HL-60 (cell line): ENCODE data around the gene PCDHGB6.

Experiments
- DNase-seq, 2 experiments: peaks; one replicate each; pipeline ENCODE4 v3.0.0-alpha.2; 2010 to 2020; ENCODE audit warnings: low read depth in 1 of 2, low spot score in 1 of 2
- H3K27ac ChIP-seq: fragments of 250-450 bp; sonication (Bioruptor Pico); replicated peaks from 2 replicates; pipeline ENCODE4 v1.5.1; 2020; ENCODE audit warnings: mild to moderate bottlenecking, moderate library complexity
- H3K27me3 ChIP-seq: fragments of 250-450 bp; sonication (Bioruptor Pico); 2 replicates; pipeline ENCODE4 v1.5.1; 2021; ENCODE audit warnings: mild to moderate bottlenecking, moderate library complexity; ENCODE audit not compliant: insufficient read depth, poor library complexity, severe bottlenecking
- H3K4me3 ChIP-seq: replicated peaks from 2 replicates; pipeline ENCODE4 v1.5.1; 2011; ENCODE audit warnings: mild to moderate bottlenecking, control low read depth, low read length; ENCODE audit not compliant: insufficient read depth
- GABPA ChIP-seq: IDR thresholded peaks from 2 replicates; pipeline ENCODE4 v1.6.1; 2012; ENCODE audit warnings: low read depth
- POLR2AphosphoS5 ChIP-seq: IDR thresholded peaks from 2 replicates; pipeline ENCODE4 v1.6.1; 2012; ENCODE audit warnings: low read depth
- SPI1 ChIP-seq: IDR thresholded peaks from 2 replicates; pipeline ENCODE4 v1.6.1; 2012; ENCODE audit warnings: low read depth, mild to moderate bottlenecking, borderline replicate concordance
- TF ChIP-seq, protein P1 (sequence below): IDR thresholded peaks from 2 replicates; pipeline ENCODE4 v1.6.1; 2012; ENCODE audit warnings: low read depth; ENCODE audit not compliant: insufficient replicate concordance
- TF ChIP-seq, protein P2 (sequence below): IDR thresholded peaks from one replicate; pipeline ENCODE4 v1.5.1; 2011; ENCODE audit warnings: low read length, control low read depth, inconsistent platforms; ENCODE audit not compliant: insufficient read depth

Gene PCDHGB6

GRCh38 chr5:141440341-141440740 lies 32.5 kb downstream of the PCDHGB6 start:
- no peak for TF ChIP-seq GABPA
- no peak for TF ChIP-seq SPI1
- TF ChIP-seq POLR2AphosphoS5 = no peak
- TF ChIP-seq, protein P1, sequence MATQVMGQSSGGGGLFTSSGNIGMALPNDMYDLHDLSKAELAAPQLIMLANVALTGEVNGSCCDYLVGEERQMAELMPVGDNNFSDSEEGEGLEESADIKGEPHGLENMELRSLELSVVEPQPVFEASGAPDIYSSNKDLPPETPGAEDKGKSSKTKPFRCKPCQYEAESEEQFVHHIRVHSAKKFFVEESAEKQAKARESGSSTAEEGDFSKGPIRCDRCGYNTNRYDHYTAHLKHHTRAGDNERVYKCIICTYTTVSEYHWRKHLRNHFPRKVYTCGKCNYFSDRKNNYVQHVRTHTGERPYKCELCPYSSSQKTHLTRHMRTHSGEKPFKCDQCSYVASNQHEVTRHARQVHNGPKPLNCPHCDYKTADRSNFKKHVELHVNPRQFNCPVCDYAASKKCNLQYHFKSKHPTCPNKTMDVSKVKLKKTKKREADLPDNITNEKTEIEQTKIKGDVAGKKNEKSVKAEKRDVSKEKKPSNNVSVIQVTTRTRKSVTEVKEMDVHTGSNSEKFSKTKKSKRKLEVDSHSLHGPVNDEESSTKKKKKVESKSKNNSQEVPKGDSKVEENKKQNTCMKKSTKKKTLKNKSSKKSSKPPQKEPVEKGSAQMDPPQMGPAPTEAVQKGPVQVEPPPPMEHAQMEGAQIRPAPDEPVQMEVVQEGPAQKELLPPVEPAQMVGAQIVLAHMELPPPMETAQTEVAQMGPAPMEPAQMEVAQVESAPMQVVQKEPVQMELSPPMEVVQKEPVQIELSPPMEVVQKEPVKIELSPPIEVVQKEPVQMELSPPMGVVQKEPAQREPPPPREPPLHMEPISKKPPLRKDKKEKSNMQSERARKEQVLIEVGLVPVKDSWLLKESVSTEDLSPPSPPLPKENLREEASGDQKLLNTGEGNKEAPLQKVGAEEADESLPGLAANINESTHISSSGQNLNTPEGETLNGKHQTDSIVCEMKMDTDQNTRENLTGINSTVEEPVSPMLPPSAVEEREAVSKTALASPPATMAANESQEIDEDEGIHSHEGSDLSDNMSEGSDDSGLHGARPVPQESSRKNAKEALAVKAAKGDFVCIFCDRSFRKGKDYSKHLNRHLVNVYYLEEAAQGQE = no peak
- TF ChIP-seq, protein P2, sequence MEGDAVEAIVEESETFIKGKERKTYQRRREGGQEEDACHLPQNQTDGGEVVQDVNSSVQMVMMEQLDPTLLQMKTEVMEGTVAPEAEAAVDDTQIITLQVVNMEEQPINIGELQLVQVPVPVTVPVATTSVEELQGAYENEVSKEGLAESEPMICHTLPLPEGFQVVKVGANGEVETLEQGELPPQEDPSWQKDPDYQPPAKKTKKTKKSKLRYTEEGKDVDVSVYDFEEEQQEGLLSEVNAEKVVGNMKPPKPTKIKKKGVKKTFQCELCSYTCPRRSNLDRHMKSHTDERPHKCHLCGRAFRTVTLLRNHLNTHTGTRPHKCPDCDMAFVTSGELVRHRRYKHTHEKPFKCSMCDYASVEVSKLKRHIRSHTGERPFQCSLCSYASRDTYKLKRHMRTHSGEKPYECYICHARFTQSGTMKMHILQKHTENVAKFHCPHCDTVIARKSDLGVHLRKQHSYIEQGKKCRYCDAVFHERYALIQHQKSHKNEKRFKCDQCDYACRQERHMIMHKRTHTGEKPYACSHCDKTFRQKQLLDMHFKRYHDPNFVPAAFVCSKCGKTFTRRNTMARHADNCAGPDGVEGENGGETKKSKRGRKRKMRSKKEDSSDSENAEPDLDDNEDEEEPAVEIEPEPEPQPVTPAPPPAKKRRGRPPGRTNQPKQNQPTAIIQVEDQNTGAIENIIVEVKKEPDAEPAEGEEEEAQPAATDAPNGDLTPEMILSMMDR = no peak
- H3K27ac ChIP-seq = no peak overlapping the region
- H3K4me3 ChIP-seq = no peak overlapping the region
- DNase-seq = no peak
- H3K27me3 ChIP-seq = no peaks in the 10 kb centered on the region

GRCh38 chr5:141441571-141442170 lies 33.9 kb downstream of the PCDHGB6 start:
- Histone ChIP-seq H3K27me3 (no peaks in the 10 kb centered on the region), H3K4me3 (no peak overlapping the region), H3K27ac (no peak overlapping the region)
- DNase-seq = no peak
- TF ChIP-seq, protein P2 = no peak
- TF ChIP-seq POLR2AphosphoS5 (no peak), GABPA (no peak), SPI1 (no peak)
- TF ChIP-seq, protein P1 = no peak
